HL-60 (cell line): Measurements from ENCODE around the gene DIP2B.

Experiments used
- GABPA ChIP-seq: IDR thresholded peaks from 2 replicates; pipeline ENCODE4 v1.6.1; 2012; ENCODE audit warnings: low read depth
- POLR2AphosphoS5 ChIP-seq: IDR thresholded peaks from 2 replicates; pipeline ENCODE4 v1.6.1; 2012; ENCODE audit warnings: low read depth
- TF ChIP-seq, protein P1 (sequence below): IDR thresholded peaks from one replicate; pipeline ENCODE4 v1.5.1; 2011; ENCODE audit warnings: low read length, control low read depth, inconsistent platforms; ENCODE audit not compliant: insufficient read depth
- TF ChIP-seq, protein P2 (sequence below): IDR thresholded peaks from 2 replicates; pipeline ENCODE4 v1.6.1; 2012; ENCODE audit warnings: low read depth; ENCODE audit not compliant: insufficient replicate concordance

DNA sequence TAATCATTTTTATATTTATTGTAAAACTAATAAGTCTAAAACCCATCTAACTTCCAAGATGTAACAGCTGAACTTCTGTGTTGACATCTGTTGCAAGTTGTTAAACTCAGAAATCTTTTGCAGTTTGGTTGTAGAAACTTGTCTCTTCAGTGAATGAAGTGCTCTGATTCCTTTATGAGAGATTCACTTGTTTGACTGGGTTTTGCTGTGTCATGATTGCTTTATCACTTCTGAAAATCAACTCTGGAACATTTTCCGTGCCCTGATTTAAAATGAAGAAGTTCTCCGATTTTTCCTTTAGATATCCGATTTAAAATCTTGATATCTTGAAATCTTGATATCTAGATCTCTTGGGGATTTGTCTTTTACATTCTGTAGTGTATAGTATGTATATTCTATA is 65.1 kb downstream of the DIP2B start:
- TF ChIP-seq POLR2AphosphoS5 (no peak), GABPA (no peak)
- TF ChIP-seq, protein P1, sequence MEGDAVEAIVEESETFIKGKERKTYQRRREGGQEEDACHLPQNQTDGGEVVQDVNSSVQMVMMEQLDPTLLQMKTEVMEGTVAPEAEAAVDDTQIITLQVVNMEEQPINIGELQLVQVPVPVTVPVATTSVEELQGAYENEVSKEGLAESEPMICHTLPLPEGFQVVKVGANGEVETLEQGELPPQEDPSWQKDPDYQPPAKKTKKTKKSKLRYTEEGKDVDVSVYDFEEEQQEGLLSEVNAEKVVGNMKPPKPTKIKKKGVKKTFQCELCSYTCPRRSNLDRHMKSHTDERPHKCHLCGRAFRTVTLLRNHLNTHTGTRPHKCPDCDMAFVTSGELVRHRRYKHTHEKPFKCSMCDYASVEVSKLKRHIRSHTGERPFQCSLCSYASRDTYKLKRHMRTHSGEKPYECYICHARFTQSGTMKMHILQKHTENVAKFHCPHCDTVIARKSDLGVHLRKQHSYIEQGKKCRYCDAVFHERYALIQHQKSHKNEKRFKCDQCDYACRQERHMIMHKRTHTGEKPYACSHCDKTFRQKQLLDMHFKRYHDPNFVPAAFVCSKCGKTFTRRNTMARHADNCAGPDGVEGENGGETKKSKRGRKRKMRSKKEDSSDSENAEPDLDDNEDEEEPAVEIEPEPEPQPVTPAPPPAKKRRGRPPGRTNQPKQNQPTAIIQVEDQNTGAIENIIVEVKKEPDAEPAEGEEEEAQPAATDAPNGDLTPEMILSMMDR = no peak
- TF ChIP-seq, protein P2, sequence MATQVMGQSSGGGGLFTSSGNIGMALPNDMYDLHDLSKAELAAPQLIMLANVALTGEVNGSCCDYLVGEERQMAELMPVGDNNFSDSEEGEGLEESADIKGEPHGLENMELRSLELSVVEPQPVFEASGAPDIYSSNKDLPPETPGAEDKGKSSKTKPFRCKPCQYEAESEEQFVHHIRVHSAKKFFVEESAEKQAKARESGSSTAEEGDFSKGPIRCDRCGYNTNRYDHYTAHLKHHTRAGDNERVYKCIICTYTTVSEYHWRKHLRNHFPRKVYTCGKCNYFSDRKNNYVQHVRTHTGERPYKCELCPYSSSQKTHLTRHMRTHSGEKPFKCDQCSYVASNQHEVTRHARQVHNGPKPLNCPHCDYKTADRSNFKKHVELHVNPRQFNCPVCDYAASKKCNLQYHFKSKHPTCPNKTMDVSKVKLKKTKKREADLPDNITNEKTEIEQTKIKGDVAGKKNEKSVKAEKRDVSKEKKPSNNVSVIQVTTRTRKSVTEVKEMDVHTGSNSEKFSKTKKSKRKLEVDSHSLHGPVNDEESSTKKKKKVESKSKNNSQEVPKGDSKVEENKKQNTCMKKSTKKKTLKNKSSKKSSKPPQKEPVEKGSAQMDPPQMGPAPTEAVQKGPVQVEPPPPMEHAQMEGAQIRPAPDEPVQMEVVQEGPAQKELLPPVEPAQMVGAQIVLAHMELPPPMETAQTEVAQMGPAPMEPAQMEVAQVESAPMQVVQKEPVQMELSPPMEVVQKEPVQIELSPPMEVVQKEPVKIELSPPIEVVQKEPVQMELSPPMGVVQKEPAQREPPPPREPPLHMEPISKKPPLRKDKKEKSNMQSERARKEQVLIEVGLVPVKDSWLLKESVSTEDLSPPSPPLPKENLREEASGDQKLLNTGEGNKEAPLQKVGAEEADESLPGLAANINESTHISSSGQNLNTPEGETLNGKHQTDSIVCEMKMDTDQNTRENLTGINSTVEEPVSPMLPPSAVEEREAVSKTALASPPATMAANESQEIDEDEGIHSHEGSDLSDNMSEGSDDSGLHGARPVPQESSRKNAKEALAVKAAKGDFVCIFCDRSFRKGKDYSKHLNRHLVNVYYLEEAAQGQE = no peak
